ENCODE data around the gene ZNF436. TPM values are rescaled to one million over a fixed set of nuclear protein-coding genes. Genes with fewer than 3 reads are reported as not detected.

ZNF436 gene
- 1.0 and 2.2 TPM in 2 replicates for total RNA-seq (2014; rRNA removed; shearing (Covaris generic))
- 0.23 and 0.33 TPM in 2 replicates for polyA plus RNA-seq (2016; fragmentation: Nextera tagmentation; extraction: Ambion mirVana)
- long read RNA-seq = 0 reads

- H3K27me3 Mint-ChIP-seq (ENCODE audit: insufficient read depth, low read depth, poor library complexity) = peaks cover 96% of the 10 kb centered on the region
- ATAC-seq (no peak), DNase-seq (ENCODE audit: low spot score) (peak; percentile 34)
- H3K4me1 Mint-ChIP-seq = peaks cover 37% of the 10 kb centered on the region
- no peaks in the 10 kb centered on the region for H3K9me2 ChIP-seq (ENCODE audit: insufficient read depth)
- TF ChIP-seq EZH2phosphoT487 (IDR thresholded peaks at IDR 0.05; ENCODE audit: unreplicated experiment) (no peak), EZH2 (IDR thresholded peaks at IDR 0.05; ENCODE audit: low read depth, unreplicated experiment) (no peak), NANOG (IDR thresholded peaks at IDR 0.05; ENCODE audit: borderline replicate concordance) (no peak), POLR2AphosphoS5 (IDR thresholded peaks at IDR 0.05; ENCODE audit: low read depth) (no peak), JUNB (IDR thresholded peaks at IDR 0.05; ENCODE audit: unreplicated experiment) (no peak), ZNF114 (CRISPR knock-in tag; IDR thresholded peaks at IDR 0.05) (no peak), ETS1 (IDR thresholded peaks at IDR 0.05) (no peak), STAT1 (IDR thresholded peaks at IDR 0.05; ENCODE audit: unreplicated experiment) (no peak), ZNF331 (CRISPR knock-in tag; IDR thresholded peaks at IDR 0.05; ENCODE audit: low read depth) (no peak), CREB1 (CRISPR knock-in tag; IDR thresholded peaks at IDR 0.05; ENCODE audit: low read depth) (no peak)
- TF ChIP-seq, protein P1, sequence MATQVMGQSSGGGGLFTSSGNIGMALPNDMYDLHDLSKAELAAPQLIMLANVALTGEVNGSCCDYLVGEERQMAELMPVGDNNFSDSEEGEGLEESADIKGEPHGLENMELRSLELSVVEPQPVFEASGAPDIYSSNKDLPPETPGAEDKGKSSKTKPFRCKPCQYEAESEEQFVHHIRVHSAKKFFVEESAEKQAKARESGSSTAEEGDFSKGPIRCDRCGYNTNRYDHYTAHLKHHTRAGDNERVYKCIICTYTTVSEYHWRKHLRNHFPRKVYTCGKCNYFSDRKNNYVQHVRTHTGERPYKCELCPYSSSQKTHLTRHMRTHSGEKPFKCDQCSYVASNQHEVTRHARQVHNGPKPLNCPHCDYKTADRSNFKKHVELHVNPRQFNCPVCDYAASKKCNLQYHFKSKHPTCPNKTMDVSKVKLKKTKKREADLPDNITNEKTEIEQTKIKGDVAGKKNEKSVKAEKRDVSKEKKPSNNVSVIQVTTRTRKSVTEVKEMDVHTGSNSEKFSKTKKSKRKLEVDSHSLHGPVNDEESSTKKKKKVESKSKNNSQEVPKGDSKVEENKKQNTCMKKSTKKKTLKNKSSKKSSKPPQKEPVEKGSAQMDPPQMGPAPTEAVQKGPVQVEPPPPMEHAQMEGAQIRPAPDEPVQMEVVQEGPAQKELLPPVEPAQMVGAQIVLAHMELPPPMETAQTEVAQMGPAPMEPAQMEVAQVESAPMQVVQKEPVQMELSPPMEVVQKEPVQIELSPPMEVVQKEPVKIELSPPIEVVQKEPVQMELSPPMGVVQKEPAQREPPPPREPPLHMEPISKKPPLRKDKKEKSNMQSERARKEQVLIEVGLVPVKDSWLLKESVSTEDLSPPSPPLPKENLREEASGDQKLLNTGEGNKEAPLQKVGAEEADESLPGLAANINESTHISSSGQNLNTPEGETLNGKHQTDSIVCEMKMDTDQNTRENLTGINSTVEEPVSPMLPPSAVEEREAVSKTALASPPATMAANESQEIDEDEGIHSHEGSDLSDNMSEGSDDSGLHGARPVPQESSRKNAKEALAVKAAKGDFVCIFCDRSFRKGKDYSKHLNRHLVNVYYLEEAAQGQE (IDR thresholded peaks at IDR 0.05; ENCODE audit: unreplicated experiment) = no peak
- TF ChIP-seq, protein P2, sequence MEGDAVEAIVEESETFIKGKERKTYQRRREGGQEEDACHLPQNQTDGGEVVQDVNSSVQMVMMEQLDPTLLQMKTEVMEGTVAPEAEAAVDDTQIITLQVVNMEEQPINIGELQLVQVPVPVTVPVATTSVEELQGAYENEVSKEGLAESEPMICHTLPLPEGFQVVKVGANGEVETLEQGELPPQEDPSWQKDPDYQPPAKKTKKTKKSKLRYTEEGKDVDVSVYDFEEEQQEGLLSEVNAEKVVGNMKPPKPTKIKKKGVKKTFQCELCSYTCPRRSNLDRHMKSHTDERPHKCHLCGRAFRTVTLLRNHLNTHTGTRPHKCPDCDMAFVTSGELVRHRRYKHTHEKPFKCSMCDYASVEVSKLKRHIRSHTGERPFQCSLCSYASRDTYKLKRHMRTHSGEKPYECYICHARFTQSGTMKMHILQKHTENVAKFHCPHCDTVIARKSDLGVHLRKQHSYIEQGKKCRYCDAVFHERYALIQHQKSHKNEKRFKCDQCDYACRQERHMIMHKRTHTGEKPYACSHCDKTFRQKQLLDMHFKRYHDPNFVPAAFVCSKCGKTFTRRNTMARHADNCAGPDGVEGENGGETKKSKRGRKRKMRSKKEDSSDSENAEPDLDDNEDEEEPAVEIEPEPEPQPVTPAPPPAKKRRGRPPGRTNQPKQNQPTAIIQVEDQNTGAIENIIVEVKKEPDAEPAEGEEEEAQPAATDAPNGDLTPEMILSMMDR (conservative IDR thresholded peaks at IDR 0.05; ENCODE audit: low read depth in 2 of 2) = no peak
- TF ChIP-seq, protein P3, sequence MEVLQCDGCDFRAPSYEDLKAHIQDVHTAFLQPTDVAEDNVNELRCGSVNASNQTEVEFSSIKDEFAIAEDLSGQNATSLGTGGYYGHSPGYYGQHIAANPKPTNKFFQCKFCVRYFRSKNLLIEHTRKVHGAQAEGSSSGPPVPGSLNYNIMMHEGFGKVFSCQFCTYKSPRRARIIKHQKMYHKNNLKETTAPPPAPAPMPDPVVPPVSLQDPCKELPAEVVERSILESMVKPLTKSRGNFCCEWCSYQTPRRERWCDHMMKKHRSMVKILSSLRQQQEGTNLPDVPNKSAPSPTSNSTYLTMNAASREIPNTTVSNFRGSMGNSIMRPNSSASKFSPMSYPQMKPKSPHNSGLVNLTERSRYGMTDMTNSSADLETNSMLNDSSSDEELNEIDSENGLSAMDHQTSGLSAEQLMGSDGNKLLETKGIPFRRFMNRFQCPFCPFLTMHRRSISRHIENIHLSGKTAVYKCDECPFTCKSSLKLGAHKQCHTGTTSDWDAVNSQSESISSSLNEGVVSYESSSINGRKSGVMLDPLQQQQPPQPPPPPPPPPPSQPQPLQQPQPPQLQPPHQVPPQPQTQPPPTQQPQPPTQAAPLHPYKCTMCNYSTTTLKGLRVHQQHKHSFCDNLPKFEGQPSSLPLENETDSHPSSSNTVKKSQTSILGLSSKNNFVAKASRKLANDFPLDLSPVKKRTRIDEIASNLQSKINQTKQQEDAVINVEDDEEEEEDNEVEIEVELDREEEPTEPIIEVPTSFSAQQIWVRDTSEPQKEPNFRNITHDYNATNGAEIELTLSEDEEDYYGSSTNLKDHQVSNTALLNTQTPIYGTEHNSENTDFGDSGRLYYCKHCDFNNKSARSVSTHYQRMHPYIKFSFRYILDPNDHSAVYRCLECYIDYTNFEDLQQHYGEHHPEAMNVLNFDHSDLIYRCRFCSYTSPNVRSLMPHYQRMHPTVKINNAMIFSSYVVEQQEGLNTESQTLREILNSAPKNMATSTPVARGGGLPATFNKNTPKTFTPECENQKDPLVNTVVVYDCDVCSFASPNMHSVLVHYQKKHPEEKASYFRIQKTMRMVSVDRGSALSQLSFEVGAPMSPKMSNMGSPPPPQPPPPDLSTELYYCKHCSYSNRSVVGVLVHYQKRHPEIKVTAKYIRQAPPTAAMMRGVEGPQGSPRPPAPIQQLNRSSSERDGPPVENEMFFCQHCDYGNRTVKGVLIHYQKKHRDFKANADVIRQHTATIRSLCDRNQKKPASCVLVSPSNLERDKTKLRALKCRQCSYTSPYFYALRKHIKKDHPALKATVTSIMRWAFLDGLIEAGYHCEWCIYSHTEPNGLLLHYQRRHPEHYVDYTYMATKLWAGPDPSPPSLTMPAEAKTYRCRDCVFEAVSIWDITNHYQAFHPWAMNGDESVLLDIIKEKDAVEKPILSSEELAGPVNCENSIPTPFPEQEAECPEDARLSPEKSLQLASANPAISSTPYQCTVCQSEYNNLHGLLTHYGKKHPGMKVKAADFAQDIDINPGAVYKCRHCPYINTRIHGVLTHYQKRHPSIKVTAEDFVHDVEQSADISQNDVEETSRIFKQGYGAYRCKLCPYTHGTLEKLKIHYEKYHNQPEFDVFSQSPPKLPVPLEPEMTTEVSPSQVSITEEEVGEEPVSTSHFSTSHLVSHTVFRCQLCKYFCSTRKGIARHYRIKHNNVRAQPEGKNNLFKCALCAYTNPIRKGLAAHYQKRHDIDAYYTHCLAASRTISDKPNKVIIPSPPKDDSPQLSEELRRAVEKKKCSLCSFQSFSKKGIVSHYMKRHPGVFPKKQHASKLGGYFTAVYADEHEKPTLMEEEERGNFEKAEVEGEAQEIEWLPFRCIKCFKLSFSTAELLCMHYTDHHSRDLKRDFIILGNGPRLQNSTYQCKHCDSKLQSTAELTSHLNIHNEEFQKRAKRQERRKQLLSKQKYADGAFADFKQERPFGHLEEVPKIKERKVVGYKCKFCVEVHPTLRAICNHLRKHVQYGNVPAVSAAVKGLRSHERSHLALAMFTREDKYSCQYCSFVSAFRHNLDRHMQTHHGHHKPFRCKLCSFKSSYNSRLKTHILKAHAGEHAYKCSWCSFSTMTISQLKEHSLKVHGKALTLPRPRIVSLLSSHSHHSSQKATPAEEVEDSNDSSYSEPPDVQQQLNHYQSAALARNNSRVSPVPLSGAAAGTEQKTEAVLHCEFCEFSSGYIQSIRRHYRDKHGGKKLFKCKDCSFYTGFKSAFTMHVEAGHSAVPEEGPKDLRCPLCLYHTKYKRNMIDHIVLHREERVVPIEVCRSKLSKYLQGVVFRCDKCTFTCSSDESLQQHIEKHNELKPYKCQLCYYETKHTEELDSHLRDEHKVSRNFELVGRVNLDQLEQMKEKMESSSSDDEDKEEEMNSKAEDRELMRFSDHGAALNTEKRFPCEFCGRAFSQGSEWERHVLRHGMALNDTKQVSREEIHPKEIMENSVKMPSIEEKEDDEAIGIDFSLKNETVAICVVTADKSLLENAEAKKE (CRISPR knock-in tag; IDR thresholded peaks at IDR 0.05) = no peak
- peaks cover 13% of the 10 kb centered on the region for H3K9me3 Mint-ChIP-seq
- H4K20me1 ChIP-seq (replicated peaks; ENCODE audit: insufficient read depth) = peaks cover 39% of the 10 kb centered on the region
- H3K4me1 ChIP-seq (ENCODE audit: insufficient read depth) = peaks cover 30% of the 10 kb centered on the region
- H3K4me3 Mint-ChIP-seq = peak within 1 kb of the TSS; percentile 89
- peaks cover 20% of the 10 kb centered on the region; the same call in 1 of the 2 replicates for H3F3A ChIP-seq (replicated peaks; ENCODE audit: low read depth)
- H3K4me2 ChIP-seq = peak within 1 kb of the TSS; percentile 98
- H3K4me3 ChIP-seq = peak within 1 kb of the TSS; percentile 93
- no peak within 1 kb of the TSS for H3K27ac ChIP-seq (ENCODE audit: low read depth)
- peak within 1 kb of the TSS; percentile 99 for H2AFZ ChIP-seq
- H3K36me3 ChIP-seq (ENCODE audit: insufficient read depth) = no peaks in the 10 kb centered on the region
- H3K27ac Mint-ChIP-seq = peak within 1 kb of the TSS; percentile 95
- peaks cover 7% of the 10 kb centered on the region; the same call in 2 of the 3 replicates for H3K36me3 Mint-ChIP-seq (ENCODE audit: low read depth)
- H3K79me2 ChIP-seq (replicated peaks; ENCODE audit: insufficient read depth) = no peaks in the 10 kb centered on the region
- peaks cover 90% of the 10 kb centered on the region for H3K27me3 ChIP-seq (ENCODE audit: insufficient read depth)
Measured at GRCh38 chr1:23369335-23370013, at the start of gene ZNF436. ZNF436 (minus strand) TSS chr1:23369836; CDS start chr1:23368005, 1,831 bp downstream.

All from GM23338 (cell line).